Pulmonary artery endothelial cell (primary cell): ENCODE data around the gene KRTAP5-10. TPM values are rescaled to one million over a fixed set of nuclear protein-coding genes. Genes with fewer than 3 reads are reported as not detected.
"Not testable (repeated sequence)": the region's sequence is repeated elsewhere in the genome, so short reads cannot be mapped to it uniquely, and the experiment has no call there.

ENCODE experiments used
- DNase-seq: peaks from one replicate; pipeline ENCODE4 v3.0.0-alpha.2; 2011; ENCODE audit warnings: low read depth, low spot score
- total RNA-seq: library from RNA; depleted of rRNA; stranded (reverse); fragments of >200 nt; gene quantifications from 2 replicates; pipeline ENCODE4 v1.2.3, GENCODE V29; 2014

Gene KRTAP5-10
- total RNA-seq, 1 donor from 2014 or later: not detected

DNA sequence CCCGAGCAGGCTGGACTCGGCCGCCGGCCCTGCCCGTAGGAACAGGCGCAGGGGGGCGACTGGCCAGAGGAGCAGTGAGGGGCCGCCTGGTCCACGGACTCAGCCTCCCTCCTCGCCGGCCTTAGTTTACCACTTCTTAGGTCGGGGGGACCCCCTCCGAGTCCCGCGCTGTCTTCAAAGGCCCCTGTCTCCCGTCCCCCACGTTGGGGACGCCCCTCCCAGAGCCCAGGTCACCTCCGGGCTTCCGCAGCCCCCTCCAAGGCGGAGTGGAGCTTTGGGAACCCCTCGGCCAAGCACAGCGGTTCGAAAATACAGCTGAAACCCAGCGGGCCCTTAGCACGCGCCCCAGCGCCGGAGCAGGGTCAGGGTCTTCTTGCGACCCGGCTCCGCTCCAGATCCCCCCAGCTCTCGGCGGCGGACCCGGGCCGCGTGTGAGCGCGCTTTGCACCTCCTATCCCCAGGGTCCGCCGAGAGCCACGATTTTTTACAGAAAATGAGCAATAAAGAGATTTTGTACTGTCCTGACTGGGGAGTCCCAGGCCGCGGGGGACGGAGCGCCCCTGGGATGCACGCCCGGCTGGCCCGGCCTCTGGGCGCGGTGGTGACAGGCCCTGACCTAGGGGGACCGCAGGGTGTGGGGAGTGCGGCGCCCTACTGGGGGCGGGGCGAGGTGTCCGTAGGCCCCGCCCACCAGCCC, 42.3 kb downstream of the KRTAP5-10 start:
- not testable (repeated sequence) for DNase-seq

DNA sequence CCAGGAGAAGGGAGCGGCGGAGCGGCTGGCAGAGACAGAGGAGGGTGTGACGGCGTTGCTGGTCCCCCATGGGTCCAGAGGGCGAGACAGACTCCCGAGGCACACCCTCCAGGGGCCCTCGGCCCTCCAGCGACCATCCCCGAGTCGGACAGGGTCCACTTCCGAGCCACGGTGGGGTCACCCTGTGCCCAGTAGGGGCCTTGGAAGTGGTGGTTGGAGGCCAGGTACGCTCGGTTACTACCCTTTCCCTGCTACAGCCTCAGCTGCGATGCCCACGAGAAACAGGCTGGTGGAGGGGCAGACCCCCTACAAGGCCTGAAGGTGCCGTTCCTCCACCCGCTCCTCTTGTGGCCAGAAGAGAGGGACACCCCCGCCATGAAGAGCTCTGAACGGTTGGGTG, 42.9 kb downstream of the KRTAP5-10 start:
- DNase-seq: not testable (repeated sequence)

DNA sequence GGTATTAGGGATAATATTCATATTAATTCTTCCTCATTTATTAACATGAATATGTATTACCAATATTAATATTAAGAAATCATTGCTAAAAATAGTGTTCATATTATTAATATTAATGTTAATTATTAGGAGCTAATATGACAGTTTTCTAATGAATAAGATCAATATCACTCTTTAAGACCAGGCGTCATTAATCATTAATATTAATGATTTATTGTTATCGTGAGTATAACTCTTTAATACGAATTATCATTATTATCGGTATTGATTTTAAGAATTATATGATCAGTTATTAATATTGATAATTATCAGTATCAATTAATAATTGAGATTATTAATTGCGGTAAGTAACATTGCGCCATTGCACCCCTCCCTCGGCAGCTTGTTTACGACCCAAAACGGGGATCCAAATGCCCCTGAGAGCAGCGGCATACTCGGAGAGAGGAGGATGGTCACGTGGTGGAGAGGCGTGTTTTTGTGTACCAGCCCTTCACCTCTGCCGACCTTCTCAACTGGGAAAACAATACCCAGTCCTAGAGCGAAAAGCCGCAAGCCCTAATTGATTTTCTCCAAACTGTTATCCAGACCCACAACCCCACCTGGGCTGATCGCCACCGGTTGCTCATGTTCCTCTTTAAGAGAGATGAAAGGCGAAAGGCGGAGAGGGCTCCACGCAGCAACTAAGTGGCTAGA, 46.0 kb downstream of the KRTAP5-10 start:
- DNase-seq: not testable (repeated sequence)

DNA sequence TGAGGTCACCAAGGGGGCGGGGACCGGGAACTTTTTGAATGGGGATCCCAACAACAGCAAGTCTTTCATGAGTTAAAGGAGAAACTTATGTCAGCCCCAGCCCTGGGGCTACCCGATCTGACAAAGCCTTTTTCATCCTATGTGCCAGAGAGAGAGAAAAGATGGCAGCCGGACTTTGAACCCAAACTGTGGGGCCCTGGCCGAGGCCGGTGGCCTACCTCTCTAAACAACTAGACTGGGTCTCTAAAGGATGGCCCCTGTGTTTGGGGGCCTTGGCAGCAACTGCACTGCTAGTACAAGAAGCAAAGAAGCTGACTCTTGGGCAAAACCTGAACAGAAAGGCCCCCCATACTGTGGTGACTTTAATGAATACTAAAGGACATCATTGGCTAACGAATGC, 48.6 kb downstream of the KRTAP5-10 start:
- DNase-seq: not testable (repeated sequence)

DNA sequence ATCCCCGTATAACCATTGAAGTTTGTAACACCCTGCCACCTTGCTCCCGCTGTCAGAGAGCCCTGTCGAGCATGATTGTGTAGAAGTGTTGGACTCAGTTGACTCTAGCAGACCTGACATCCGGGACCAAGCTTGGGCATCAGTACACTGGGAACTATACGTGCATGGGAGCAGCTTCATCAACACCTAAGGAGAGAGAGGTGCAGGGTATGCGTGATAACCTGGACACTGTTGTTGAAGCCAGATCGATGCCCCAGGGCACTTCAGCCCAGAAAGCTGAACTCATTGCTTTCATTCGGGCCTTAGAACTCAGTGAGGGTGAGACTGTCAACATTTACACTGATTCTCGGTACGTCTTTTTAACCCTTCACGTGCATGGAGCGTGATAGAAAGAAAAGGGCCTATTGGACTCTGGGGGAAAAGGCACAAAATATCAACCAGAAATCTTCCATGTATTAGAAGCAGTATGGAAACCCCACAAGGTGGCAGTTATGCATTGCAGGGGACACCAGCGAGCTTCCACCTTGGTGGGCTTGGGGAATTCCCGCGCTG, 49.1 kb downstream of the KRTAP5-10 start:
- not testable (repeated sequence) for DNase-seq

DNA sequence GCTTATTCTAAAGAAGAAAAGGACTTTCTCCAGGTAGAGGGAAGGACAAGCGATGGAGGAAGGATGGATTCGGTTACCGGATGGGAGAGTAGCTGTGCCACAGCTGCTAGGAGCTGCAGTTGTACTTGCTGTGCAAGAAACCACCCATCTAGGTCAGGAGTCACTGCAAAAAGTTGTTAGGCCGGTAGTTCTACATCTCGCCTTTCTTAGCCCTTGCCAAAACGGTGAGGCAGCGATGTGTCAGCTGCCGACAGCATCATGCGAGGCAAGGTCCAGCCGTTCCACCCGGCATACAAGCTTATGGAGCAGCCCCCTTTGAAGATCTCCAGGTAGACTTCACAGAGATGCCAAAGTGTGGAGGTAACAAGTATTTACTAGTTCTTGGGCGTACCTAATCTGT, 49.6 kb downstream of the KRTAP5-10 start:
- DNase-seq: not testable (repeated sequence)

Other genes with a start within 250 kb of the KRTAP5-10 start
- gene DHCR7, start 117.2 kb upstream of the KRTAP5-10 start, total RNA-seq: 53.5 and 57.1 TPM in 2 replicates
- 93.6 and 110 TPM in 2 replicates for gene NADSYN1, start 112.4 kb upstream of the KRTAP5-10 start, total RNA-seq
- gene KRTAP5-7, start 38.3 kb upstream of the KRTAP5-10 start, total RNA-seq: not detected in 2 replicates
- not detected in 2 replicates for gene KRTAP5-8, start 27.5 kb upstream of the KRTAP5-10 start, total RNA-seq
- gene KRTAP5-9, start 17.1 kb upstream of the KRTAP5-10 start, total RNA-seq: not detected in 2 replicates
- not detected in 2 replicates for gene KRTAP5-11, start 17.3 kb downstream of the KRTAP5-10 start, total RNA-seq